HUES48 (cell line): ENCODE results near the gene INTS13.
A peak's percentile ranks its signal among the peaks of the same experiment; 100 is the strongest.
"Not testable (repeated sequence)": the region's sequence is repeated elsewhere in the genome, so short reads cannot be mapped to it uniquely, and the experiment has no call there.

ENCODE experiments used
- H3K27ac ChIP-seq: one replicate; pipeline ENCODE4 v1.7.0; 2013; ENCODE audit warnings: low read depth, low read length, inconsistent platforms
- H3K27me3 ChIP-seq: 2 replicates; pipeline ENCODE4 v1.6.1; 2013; ENCODE audit warnings: mild to moderate bottlenecking, low read length; ENCODE audit not compliant: control insufficient read depth, insufficient read depth
- H3K36me3 ChIP-seq: 2 replicates; pipeline ENCODE4 v1.6.1; 2013; ENCODE audit warnings: low read length; ENCODE audit not compliant: control insufficient read depth, insufficient read depth
- H3K4me1 ChIP-seq: 2 replicates; pipeline ENCODE4 v1.6.1; 2013; ENCODE audit warnings: mild to moderate bottlenecking, low read length; ENCODE audit not compliant: control insufficient read depth, insufficient read depth
- H3K4me3 ChIP-seq: 2 replicates; pipeline ENCODE4 v1.5.1; 2013; ENCODE audit warnings: mild to moderate bottlenecking, low read depth, low read length
- H3K9ac ChIP-seq: 2 replicates; pipeline ENCODE4 v1.6.1; 2013; ENCODE audit warnings: mild to moderate bottlenecking, low read depth, low read length, moderate library complexity
- H3K9me3 ChIP-seq: 2 replicates; pipeline ENCODE4 v1.6.1; 2013; ENCODE audit warnings: low read length; ENCODE audit not compliant: control insufficient read depth, insufficient read depth

INTS13 gene

DNA sequence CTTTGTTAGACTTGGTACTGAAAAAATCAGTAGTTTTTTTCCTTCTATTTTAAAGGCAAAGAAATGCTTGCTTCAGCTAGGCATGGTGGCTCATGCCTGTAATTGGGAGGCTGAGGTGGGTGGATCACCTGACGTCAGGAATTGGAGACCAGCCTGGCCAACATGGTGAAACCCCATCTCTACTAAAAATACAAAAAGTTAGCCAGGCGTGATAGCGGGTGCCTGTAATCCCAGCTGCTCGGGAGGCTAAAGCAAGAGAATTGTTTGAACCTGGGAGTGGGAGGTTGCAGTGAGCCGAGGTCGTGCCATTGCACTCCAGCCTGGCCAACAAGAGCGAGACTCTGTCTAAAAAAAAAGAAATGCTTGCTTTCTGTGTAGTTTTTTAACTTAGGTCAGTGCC is 23.6 kb upstream of the INTS13 start:
- H3K36me3 ChIP-seq = peaks cover 65% of the 10 kb centered on the region
- not testable (repeated sequence) for H3K9ac ChIP-seq, H3K27me3 ChIP-seq, H3K27ac ChIP-seq, H3K4me1 ChIP-seq, H3K9me3 ChIP-seq, H3K4me3 ChIP-seq

DNA sequence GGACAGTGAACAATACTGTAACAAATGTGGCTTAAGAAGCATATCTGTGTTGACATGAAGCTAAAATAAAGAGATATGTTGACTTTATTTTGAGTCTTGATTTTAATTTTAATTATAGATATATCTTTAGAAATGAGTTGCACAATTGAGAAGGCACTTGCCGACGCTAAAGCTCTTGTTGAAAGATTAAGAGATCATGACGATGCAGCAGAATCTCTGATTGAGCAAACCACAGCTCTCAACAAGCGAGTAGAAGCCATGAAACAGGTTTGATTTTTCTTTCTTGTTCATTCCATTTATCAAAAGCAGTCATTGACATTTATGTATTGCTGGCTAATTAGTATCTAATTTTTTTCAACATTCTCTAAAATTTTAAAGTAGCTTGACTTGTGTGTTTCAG is 16.2 kb upstream of the INTS13 start:
- Histone ChIP-seq H3K36me3 (peaks cover 30% of the 10 kb centered on the region), H3K27ac (no peak overlapping the region), H3K9me3 (no peaks in the 10 kb centered on the region), H3K27me3 (no peaks in the 10 kb centered on the region), H3K4me3 (no peak overlapping the region), H3K9ac (no peak overlapping the region), H3K4me1 (no peaks in the 10 kb centered on the region)

DNA sequence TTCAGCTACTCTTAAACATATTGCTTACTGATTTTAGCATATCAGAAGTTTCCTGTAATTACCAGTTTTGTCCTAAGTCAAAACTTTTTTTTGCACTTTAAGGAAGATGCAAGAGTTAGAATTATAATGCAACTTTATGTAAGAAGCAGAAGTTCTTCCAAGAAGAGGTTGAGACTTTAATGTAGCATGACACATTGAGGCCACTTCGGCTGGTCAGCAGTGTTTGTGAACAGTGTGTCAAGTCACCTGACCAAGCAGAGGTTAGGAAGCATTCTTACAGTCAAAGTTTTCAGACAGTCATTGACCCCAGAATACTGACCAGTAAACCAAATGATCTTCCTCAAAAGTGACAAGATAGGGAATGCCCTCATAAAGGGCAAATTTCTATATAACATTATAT is 15.7 kb upstream of the INTS13 start:
- Histone ChIP-seq H3K27ac (no peak overlapping the region), H3K36me3 (peaks cover 27% of the 10 kb centered on the region), H3K27me3 (no peaks in the 10 kb centered on the region), H3K4me3 (no peak overlapping the region), H3K9ac (no peak overlapping the region), H3K4me1 (no peaks in the 10 kb centered on the region), H3K9me3 (no peaks in the 10 kb centered on the region)

DNA sequence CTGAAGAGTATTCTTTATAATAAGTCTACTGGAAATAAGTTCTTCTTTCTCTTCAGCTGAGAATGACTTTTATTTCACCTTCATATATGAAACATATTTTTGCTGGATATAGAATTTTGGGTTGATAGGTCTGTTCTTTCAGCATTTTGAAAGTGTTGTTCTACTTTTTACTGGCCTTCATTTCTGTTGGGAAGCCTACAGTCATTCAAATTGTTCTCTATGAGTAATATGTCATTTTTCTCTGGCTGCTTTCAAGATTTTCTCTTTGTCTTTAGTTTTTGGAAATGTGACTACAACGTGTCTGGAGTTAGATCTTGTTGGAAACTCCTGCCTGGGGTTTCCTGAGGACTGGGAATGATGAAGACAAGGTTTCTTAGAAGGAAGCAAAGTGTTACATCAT is 10.5 kb upstream of the INTS13 start:
- H3K36me3 ChIP-seq = no peaks in the 10 kb centered on the region

DNA sequence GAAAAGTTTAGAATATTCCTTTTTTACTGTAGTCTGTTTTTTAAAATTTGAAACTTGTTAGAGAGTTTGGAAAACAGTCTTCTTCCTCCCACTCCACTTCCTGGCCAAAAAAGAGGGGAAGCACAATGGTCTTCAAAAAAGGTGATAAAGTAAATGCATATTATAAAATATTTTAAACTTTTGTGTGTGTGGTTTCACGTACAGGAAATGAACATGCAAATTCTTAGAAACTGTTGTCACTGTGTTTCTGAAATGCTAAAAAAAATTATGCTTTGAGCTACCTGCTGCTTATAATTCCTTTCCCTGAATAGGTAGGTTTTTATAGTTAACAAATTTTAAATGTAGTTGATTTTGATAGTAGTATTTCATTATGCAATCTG is 3.4 kb upstream of the INTS13 start:
- H3K4me1 ChIP-seq = peaks cover 14% of the 10 kb centered on the region; the same call in 1 of the 2 replicates
- H3K4me3 ChIP-seq = no peak overlapping the region
- H3K27me3 ChIP-seq = no peaks in the 10 kb centered on the region
- no peak overlapping the region for H3K27ac ChIP-seq
- H3K9me3 ChIP-seq = no peaks in the 10 kb centered on the region
- no peaks in the 10 kb centered on the region for H3K36me3 ChIP-seq
- no peak overlapping the region for H3K9ac ChIP-seq

More for the DNA sequence above, 10.5 kb upstream of the INTS13 start:
- no peak overlapping the region for H3K4me3 ChIP-seq
- no peaks in the 10 kb centered on the region for H3K9me3 ChIP-seq
- H3K27me3 ChIP-seq = no peaks in the 10 kb centered on the region
- H3K27ac ChIP-seq = no peak overlapping the region
- H3K4me1 ChIP-seq = no peaks in the 10 kb centered on the region
- H3K9ac ChIP-seq = no peak overlapping the region

DNA sequence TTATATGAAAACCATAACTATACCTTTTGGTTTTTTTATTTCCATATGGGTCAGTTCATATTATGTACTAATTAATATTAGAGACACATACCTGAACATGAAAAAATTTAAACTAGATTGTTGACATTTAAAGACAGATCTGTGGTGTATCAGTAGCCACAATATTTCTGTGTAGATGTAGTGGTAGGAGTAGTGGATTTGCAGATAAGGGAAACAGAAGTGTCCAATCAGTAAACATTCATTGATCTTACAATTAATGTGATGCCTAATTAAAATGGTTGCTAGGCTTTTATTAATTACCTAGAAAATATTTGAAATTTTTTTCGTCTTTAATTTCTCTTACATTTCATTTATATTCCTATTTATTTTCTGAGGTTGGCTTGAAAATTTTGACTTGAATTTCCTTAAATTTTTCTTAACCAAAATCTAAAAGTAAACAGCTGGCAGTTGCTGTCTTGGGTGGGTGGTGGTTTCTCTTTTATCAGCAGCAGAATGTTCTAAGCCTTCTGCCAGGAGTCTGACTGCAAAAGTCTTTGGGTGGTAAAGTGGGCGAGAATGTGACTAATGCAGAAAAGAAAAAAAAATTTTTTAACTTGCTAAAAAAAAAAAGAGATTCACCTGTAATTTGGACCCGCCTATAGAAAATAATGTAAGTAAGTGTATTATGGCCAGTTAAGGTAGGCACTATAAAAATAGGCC is 2.9 kb upstream of the INTS13 start:
- Histone ChIP-seq H3K27me3 (no peaks in the 10 kb centered on the region), H3K27ac (no peak overlapping the region), H3K4me3 (no peak overlapping the region), H3K4me1 (peaks cover 14% of the 10 kb centered on the region; the same call in 1 of the 2 replicates), H3K9ac (no peak overlapping the region), H3K9me3 (no peaks in the 10 kb centered on the region), H3K36me3 (no peaks in the 10 kb centered on the region)

DNA sequence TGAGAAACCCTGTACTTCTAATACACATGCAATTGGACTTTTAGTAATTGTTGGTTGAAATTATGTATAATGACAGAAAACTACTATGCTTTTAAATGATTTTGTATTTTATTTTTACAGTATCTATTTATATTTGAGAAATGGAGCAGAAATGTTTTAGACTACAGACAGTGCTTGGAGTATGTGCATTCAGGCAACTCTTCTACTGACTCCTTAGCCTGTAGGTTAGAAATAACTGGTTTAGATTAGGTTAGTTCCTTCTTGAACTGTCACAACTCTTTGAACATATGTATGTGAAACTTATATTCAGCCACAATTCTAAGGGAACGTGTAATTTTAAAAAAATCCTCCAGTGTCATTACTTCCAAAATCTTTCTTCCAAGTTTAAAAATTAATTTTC is 2.2 kb upstream of the INTS13 start:
- Histone ChIP-seq H3K4me1 (peaks cover 14% of the 10 kb centered on the region; the same call in 1 of the 2 replicates), H3K9me3 (no peaks in the 10 kb centered on the region), H3K36me3 (0 out of 2 replicates have a peak, but pooled peaks cover under 1% of the 10 kb centered on the region), H3K27ac (no peak overlapping the region), H3K9ac (no peak overlapping the region), H3K4me3 (peak overlapping the region; percentile 98; the same call in 1 of the 2 replicates), H3K27me3 (no peaks in the 10 kb centered on the region)

DNA sequence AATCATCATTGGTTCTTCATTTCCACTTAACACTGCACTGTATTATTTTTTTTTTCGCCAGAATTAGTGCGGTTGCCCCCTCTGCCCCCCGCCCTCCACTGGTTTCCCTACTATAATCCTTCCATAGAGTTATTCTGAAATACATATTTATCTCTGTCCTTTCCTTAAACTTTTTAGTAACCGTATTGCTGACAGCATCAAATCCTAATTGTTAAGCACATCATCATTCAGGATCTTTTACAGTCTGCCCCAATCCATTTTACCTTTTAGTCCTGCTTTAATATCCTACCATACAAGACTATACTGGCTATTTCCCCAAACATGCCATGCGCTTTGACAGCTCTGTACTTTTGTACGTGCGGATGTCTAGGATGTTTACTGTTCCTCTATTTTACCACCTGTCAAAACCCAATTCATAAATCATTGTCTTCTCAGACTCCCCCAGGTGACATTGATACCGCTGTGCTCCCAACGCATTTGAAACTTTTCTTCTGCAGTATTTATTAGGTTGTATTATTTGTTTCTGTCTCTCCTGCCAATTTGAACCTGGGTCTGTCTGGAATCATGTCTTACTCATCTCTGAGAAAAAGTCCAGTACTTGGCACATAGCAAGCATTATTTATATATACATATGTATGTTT is 1.5 kb upstream of the INTS13 start:
- no peaks in the 10 kb centered on the region for H3K9me3 ChIP-seq
- H3K4me3 ChIP-seq = peak overlapping the region; percentile 98
- H3K27me3 ChIP-seq = no peaks in the 10 kb centered on the region
- peaks cover 14% of the 10 kb centered on the region; the same call in 1 of the 2 replicates for H3K4me1 ChIP-seq
- H3K27ac ChIP-seq = no peak overlapping the region
- H3K9ac ChIP-seq = peak overlapping the region; percentile 92
- 0 out of 2 replicates have a peak, but pooled peaks cover 6% of the 10 kb centered on the region for H3K36me3 ChIP-seq

DNA sequence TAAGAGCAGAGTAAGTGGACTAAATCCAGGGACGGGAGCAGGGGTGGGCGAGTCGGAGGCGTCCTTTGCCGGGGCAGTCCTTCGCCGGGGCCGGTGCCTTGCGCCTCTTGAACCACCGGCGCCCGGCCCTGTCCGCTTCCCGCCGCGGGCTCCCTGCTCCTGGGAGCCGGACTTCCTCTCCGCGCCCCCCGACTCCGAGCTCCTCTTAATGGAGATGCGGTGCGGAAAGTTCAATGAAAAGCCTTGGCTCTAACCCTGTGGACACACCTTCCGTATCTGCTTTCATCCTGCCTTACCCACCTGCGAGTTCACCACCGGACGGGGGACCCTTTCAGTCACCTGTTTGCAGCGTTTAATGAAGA is 901 bp upstream of the INTS13 start:
- no peaks in the 10 kb centered on the region for H3K27me3 ChIP-seq
- H3K9ac ChIP-seq = peak overlapping the region; percentile 92
- peaks cover 12% of the 10 kb centered on the region for H3K36me3 ChIP-seq
- H3K9me3 ChIP-seq = no peaks in the 10 kb centered on the region
- H3K4me1 ChIP-seq = peaks cover 14% of the 10 kb centered on the region; the same call in 1 of the 2 replicates
- peak overlapping the region; percentile 97 for H3K27ac ChIP-seq
- peak overlapping the region; percentile 98 for H3K4me3 ChIP-seq

DNA sequence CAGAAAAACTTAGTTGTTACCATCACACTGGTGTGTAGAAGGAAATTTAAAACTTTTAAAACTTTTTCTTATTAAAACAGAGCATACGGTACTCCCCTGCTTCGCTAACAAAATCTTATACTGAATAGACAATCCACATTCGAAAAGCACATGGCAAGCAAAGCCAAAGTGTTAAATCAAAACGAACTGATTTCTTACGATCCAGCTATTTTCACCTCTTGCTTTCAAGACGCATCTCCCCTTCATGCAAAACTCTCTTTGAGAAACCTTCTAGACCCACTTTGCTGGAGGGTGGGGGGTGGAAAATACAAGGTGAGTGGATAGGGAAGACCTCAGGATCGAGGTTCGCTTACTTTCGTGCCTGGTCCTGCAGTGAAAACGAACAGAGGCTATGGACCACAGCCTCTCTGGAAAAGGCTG is 328 bp downstream of the INTS13 start:
- H3K27ac ChIP-seq = peak overlapping the region; percentile 97
- peaks cover 14% of the 10 kb centered on the region; the same call in 1 of the 2 replicates for H3K4me1 ChIP-seq
- H3K9ac ChIP-seq = peak overlapping the region; percentile 92
- H3K27me3 ChIP-seq = no peaks in the 10 kb centered on the region
- peak overlapping the region; percentile 98 for H3K4me3 ChIP-seq
- peaks cover 22% of the 10 kb centered on the region for H3K36me3 ChIP-seq
- H3K9me3 ChIP-seq = no peaks in the 10 kb centered on the region
